D721Med (cell line): ENCODE measurements around the gene TCERG1L.

Source experiments
- DNase-seq: peaks from one replicate; pipeline ENCODE4 v3.0.0; 2011; ENCODE audit warnings: low spot score; ENCODE audit not compliant: insufficient read length
- FAIRE-seq: peaks from 2 replicates; lab custom pipeline; 2011; peaks lifted over from hg19 to GRCh38; lab: Jason Lieb, UNC
- TF ChIP-seq, protein P1 (sequence below): IDR thresholded peaks from 2 replicates; pipeline ENCODE4 v1.5.1; 2012; ENCODE audit warnings: mild to moderate bottlenecking, control low read depth; ENCODE audit not compliant: insufficient read depth; ENCODE audit errors: missing control alignments

TCERG1L gene

DNA sequence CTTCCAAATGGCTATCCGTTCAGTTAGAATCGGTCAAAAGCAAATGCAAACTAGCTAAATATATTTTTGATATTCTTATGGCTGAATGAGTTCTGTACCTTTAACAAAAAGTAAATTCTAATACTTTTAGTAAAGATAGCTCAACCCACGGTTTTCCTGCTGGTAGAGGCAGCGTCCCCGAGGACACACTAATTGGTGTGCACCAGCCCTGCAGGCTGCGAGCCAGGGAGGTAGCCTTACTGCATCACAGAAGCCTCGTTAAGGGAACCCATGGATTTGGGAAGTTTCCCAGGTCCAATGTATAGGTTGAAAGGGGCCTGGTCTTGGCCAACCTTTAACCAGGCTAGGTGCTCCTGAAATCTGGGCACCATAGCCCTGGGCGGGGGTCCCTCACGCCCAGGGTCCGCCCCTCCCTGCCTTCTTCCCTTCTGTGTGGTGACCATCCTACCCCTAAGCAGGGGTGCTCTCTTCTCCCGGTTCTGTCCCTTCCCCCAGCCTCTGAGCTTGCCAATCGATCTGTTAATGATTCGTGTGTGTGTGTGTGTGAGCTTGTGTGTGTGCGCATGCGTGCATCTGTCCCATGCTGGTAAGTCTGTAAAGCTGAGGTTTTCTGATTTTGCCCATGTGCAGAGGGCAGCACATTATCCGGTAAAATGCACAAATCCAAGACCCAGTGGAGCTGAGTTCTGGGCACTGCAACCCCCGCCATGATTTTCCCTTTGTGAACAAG lies 191.7 kb downstream of the TCERG1L start:
- DNase-seq (no peak), FAIRE-seq (no peak)
- TF ChIP-seq, protein P1, sequence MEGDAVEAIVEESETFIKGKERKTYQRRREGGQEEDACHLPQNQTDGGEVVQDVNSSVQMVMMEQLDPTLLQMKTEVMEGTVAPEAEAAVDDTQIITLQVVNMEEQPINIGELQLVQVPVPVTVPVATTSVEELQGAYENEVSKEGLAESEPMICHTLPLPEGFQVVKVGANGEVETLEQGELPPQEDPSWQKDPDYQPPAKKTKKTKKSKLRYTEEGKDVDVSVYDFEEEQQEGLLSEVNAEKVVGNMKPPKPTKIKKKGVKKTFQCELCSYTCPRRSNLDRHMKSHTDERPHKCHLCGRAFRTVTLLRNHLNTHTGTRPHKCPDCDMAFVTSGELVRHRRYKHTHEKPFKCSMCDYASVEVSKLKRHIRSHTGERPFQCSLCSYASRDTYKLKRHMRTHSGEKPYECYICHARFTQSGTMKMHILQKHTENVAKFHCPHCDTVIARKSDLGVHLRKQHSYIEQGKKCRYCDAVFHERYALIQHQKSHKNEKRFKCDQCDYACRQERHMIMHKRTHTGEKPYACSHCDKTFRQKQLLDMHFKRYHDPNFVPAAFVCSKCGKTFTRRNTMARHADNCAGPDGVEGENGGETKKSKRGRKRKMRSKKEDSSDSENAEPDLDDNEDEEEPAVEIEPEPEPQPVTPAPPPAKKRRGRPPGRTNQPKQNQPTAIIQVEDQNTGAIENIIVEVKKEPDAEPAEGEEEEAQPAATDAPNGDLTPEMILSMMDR = no peak

DNA sequence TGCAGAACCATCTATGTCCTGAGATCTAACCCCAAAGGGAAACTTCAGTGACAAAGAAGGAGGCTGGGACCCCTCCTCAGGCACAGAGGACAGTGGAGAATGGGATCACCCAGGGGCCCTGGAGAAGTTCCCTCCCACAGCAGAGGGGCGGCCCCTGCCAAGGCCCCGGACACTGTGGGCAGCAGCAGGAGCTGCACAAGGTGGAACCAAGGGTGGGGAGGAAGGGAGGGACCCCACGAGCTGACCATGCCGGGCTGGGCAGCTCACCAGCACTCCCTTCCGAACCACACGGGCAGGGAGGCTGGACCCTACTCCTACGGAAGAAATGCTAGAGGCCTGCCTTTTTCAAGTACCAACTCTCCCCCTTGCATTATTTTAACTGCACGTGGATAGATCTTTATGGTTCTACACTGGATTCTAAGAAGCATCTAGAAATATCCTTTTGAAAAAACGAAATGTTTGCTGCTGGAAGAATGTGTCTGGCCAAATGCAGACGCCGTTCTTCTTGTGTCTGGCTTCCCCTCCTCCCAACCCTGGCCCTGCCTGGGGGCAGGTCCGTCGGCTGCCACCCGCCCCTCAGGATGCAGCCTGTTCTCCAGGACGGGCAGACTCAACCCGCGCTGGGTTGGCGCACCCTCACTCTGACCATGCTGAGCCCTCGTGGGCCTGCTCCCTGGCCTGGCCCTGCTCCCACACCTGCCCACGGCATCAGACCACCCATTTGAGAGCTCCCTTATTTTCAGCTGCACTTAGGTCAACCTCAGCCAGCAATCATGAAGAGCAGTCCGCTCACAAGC lies 193.9 kb downstream of the TCERG1L start:
- DNase-seq = no peak
- TF ChIP-seq, protein P1 = no peak
- no peak for FAIRE-seq

- FAIRE-seq (no peak), DNase-seq (no peak)
- TF ChIP-seq, protein P1 = no peak
Measured at GRCh38 chr10:131116991-131117375, 194.5 kb downstream of the TCERG1L start.

DNA sequence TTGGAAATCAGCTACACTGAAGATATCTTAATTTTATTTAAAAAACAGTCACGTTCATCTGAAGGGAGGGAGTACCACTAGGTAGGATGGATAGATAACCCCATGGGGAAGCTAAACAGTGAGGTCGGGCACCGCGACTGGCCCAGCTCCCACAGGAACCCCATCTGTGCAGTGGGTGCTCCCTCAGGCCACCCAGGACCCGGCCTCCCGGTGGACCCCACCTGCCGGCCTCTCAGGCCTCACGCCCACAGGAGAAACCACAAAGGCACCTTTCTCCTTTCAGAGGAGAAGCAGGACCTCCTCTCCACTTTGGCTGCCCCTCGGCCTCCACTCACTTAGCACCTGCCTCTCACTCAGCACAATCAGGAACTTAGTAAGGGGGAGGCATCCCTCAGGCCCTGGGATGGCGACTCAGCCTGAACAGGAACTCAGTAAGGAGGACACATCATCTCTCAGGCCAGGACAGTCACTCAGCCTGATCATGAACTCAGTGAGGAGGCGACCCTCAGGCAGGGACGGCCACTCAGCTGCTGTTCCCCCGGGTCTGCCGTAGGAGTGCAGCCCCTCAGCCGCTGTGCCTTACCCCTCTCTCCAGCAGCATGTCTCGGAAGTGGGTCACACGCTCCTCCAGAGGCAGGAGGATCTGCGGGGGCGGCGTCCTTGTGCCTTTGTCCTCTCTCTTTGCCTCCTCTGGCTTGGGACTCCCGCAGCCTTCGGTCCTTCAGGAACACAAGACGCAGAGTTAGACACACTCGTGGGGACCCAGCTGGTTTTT lies 195.1 kb downstream of the TCERG1L start:
- no peak for FAIRE-seq
- no peak for DNase-seq
- TF ChIP-seq, protein P1 = no peak

DNA sequence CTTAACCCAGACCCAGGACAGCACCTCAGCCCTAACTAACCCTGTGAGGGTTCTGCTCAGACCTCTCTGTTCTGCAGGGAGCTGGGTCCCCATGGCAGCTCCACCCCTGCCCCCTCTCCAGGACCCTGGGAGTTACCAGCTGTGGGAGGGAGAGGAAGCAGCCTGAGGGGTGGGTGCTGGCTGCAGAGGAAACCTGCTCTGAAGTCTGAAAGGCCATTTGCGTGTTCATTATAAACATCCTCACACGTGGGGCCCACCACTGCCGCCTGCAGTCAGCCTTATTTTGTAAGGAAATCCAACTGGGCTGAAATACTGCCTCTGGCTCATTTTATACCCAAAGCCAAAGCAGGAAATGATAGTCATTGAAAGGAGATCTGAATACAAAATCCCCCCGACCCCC lies 195.7 kb downstream of the TCERG1L start:
- TF ChIP-seq, protein P1 = no peak
- FAIRE-seq (no peak), DNase-seq (no peak)

DNA sequence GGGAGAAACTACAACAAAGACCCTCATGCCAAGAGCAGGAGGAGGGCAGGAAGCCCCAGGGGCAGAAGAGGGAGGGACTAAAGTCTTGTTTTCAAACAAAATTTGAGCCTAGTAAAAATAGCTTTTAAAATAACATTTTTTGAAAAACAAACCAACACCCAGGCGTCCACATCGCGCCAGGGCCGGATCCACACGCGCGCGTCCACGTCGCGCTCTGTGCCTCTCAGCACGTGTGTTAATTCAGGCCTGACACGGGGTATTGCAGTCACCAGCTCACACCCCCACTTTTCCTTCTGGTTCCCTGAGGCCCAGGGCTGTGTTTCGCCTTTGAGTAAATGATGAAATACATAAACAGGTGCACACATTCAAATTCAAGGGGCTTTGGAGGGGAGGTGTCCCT lies 196.2 kb downstream of the TCERG1L start:
- FAIRE-seq = no peak
- no peak for DNase-seq
- TF ChIP-seq, protein P1 = no peak
